Ecto neural progenitor cell (in vitro differentiated cells): ENCODE results near the gene DAG1.
"Not testable (repeated sequence)": the region's sequence is repeated elsewhere in the genome, so short reads cannot be mapped to it uniquely, and the experiment has no call there.

ENCODE experiments used
- DNase-seq: peaks from one replicate; pipeline ENCODE4 v3.0.0-alpha.2; 2018; ENCODE audit warnings: low spot score

Gene DAG1

GRCh38 chr3:49470714-49471420, 800 bp downstream of the DAG1 start:
- no peak for DNase-seq

- DNase-seq: no peak
Measured at GRCh38 chr3:49471856-49472495, 1.9 kb downstream of the DAG1 start.

GRCh38 chr3:49476563-49476962, 6.5 kb downstream of the DAG1 start:
- DNase-seq: no peak

- no peak for DNase-seq
Measured at GRCh38 chr3:49482766-49483165, 12.7 kb downstream of the DAG1 start.

GRCh38 chr3:49484471-49484870, 14.4 kb downstream of the DAG1 start:
- no peak for DNase-seq

GRCh38 chr3:49489247-49489646, 19.2 kb downstream of the DAG1 start:
- DNase-seq: no peak

GRCh38 chr3:49492969-49493368, 22.9 kb downstream of the DAG1 start:
- DNase-seq: no peak

GRCh38 chr3:49493901-49494300, 23.8 kb downstream of the DAG1 start:
- no peak for DNase-seq

- no peak for DNase-seq
Measured at GRCh38 chr3:49495023-49495422, 25.0 kb downstream of the DAG1 start.

- DNase-seq: not testable (repeated sequence)
Measured at GRCh38 chr3:49496845-49497244, 26.8 kb downstream of the DAG1 start.

GRCh38 chr3:49497606-49498005, 27.5 kb downstream of the DAG1 start:
- no peak for DNase-seq

GRCh38 chr3:49498239-49498638, 28.2 kb downstream of the DAG1 start:
- no peak for DNase-seq

- DNase-seq: no peak
Measured at GRCh38 chr3:49498648-49499047, 28.6 kb downstream of the DAG1 start.

- DNase-seq: no peak
Measured at GRCh38 chr3:49500205-49500731, 30.2 kb downstream of the DAG1 start.

GRCh38 chr3:49500732-49501609, 30.9 kb downstream of the DAG1 start:
- DNase-seq: no peak

- no peak for DNase-seq
Measured at GRCh38 chr3:49501842-49502241, 31.8 kb downstream of the DAG1 start.

- DNase-seq: no peak
Measured at GRCh38 chr3:49506906-49507305, 36.8 kb downstream of the DAG1 start.

GRCh38 chr3:49509028-49509561, 39.0 kb downstream of the DAG1 start:
- DNase-seq: no peak

GRCh38 chr3:49511639-49512038, 41.6 kb downstream of the DAG1 start:
- DNase-seq: no peak

GRCh38 chr3:49512781-49513355, 42.8 kb downstream of the DAG1 start:
- no peak for DNase-seq

GRCh38 chr3:49513494-49514124, 43.5 kb downstream of the DAG1 start:
- no peak for DNase-seq

GRCh38 chr3:49518016-49518415, 47.9 kb downstream of the DAG1 start:
- no peak for DNase-seq
